ENCODE results near the gene NBAS.

DNA sequence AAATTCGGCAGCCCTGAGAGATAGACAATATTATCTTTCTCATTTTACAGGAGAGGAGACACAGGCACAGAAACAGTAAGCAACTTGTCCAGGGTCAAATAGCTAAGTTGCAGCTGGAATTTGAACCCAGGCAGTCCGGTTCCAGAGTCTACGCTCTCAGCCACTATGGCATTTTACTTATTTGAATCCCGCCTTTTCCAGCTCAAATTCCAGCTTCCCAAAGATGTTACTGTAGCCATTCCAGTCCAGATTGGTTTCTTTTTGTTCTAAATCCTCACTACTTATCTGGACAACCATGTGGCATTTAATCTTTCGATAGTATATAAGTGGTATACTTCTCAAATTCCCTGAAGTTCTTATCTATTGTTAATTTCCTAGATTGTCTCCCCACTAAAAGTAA is 125.7 kb downstream of the NBAS start:
- TF ChIP-seq POLR2AphosphoS5 (IDR thresholded peaks at IDR 0.05; ENCODE audit: borderline replicate concordance, low read depth, low read length) (no peak), EZH2 (IDR thresholded peaks at IDR 0.05) (no peak), FOXP2 (optimal IDR thresholded peaks at IDR 0.05; ENCODE audit: control extremely low read depth, extremely low read length, insufficient read depth) (no peak)

Data from SK-N-MC (cell line).